Neural crest cell (in vitro differentiated cells): ENCODE results near the gene IGF2BP2. TPM values are rescaled to one million over a fixed set of nuclear protein-coding genes. Genes with fewer than 3 reads are reported as not detected.

Experiments
- DNase-seq: peaks from one replicate; pipeline ENCODE4 v3.0.0; 2021; ENCODE audit warnings: low read depth, mixed read lengths, low spot score
- H3K27ac Mint-ChIP-seq: one replicate; pipeline ENCODE4 v1.8.0; 2021; ENCODE audit warnings: mild to moderate bottlenecking, mixed read lengths; ENCODE audit not compliant: unreplicated experiment
- H3K27me3 Mint-ChIP-seq: 2 replicates; pipeline ENCODE4 v1.8.0; 2021; ENCODE audit warnings: low read depth, mild to moderate bottlenecking, mixed read lengths
- H3K36me3 Mint-ChIP-seq: 2 replicates; pipeline ENCODE4 v1.8.0; 2021; ENCODE audit warnings: low read depth, mild to moderate bottlenecking, mixed read lengths
- H3K4me1 Mint-ChIP-seq: 2 replicates; pipeline ENCODE4 v1.8.0; 2021; ENCODE audit warnings: mixed read lengths
- H3K4me3 Mint-ChIP-seq: one replicate; pipeline ENCODE4 v1.8.0; 2021; ENCODE audit warnings: mild to moderate bottlenecking, mixed read lengths
- H3K9me3 Mint-ChIP-seq: 2 replicates; pipeline ENCODE4 v1.8.0; 2021; ENCODE audit warnings: mixed read lengths
- CTCF ChIP-seq: fragments of 200-600 bp; sonication (generic); conservative IDR thresholded peaks from 2 replicates; pipeline ENCODE4 v1.5.0; 2021; ENCODE audit warnings: antibody characterized with exemption, mild to moderate bottlenecking
- total RNA-seq: library from RNA; stranded (reverse); gene quantifications from 2 replicates; pipeline ENCODE4 v1.2.1, GENCODE V29; 2021

The IGF2BP2 gene
- total RNA-seq, 1 donor from 2014 or later = 141 TPM

- TF ChIP-seq CTCF = no peak
These were observed 27.5 kb downstream of the IGF2BP2 start for GRCh38 chr3:185797108-185797881.

GRCh38 chr3:185796431-185797107, 28.3 kb downstream of the IGF2BP2 start:
- Mint-ChIP-seq H3K9me3 (peaks cover 6% of the 10 kb centered on the region), H3K4me3 (no peak overlapping the region), H3K4me1 (peaks cover 42% of the 10 kb centered on the region), H3K27me3 (no peaks in the 10 kb centered on the region), H3K27ac (peak overlapping the region; percentile 24), H3K36me3 (peaks cover 11% of the 10 kb centered on the region)
- no peak for DNase-seq
- no peak for TF ChIP-seq CTCF

More at GRCh38 chr3:185797108-185797881, 27.5 kb downstream of the IGF2BP2 start:
- H3K36me3 Mint-ChIP-seq = peaks cover 11% of the 10 kb centered on the region
- no peak overlapping the region for H3K4me3 Mint-ChIP-seq
- H3K27me3 Mint-ChIP-seq = no peaks in the 10 kb centered on the region
- peaks cover 8% of the 10 kb centered on the region for H3K9me3 Mint-ChIP-seq
- peaks cover 43% of the 10 kb centered on the region for H3K4me1 Mint-ChIP-seq
- H3K27ac Mint-ChIP-seq = peak overlapping the region; percentile 46
- DNase-seq = no peak

- H3K9me3 Mint-ChIP-seq = no peaks in the 10 kb centered on the region
- H3K4me3 Mint-ChIP-seq = no peak overlapping the region
- H3K4me1 Mint-ChIP-seq = peaks cover 48% of the 10 kb centered on the region
- DNase-seq = no peak
- H3K27ac Mint-ChIP-seq = no peak overlapping the region
- no peak for TF ChIP-seq CTCF
- no peaks in the 10 kb centered on the region for H3K27me3 Mint-ChIP-seq
- peaks cover 5% of the 10 kb centered on the region for H3K36me3 Mint-ChIP-seq
These were observed 31.5 kb downstream of the IGF2BP2 start for GRCh38 chr3:185793381-185793780.

- no peak overlapping the region for H3K27ac Mint-ChIP-seq
- DNase-seq = no peak
- H3K36me3 Mint-ChIP-seq = peaks cover 5% of the 10 kb centered on the region
- TF ChIP-seq CTCF = no peak
- peaks cover 47% of the 10 kb centered on the region for H3K4me1 Mint-ChIP-seq
- H3K27me3 Mint-ChIP-seq = no peaks in the 10 kb centered on the region
- no peak overlapping the region for H3K4me3 Mint-ChIP-seq
- no peaks in the 10 kb centered on the region for H3K9me3 Mint-ChIP-seq
These were observed 31.9 kb downstream of the IGF2BP2 start for GRCh38 chr3:185792955-185793354.

- no peak for DNase-seq
- Mint-ChIP-seq H3K4me3 (no peak overlapping the region), H3K4me1 (peaks cover 54% of the 10 kb centered on the region), H3K27me3 (no peaks in the 10 kb centered on the region), H3K9me3 (no peaks in the 10 kb centered on the region), H3K36me3 (no peaks in the 10 kb centered on the region), H3K27ac (no peak overlapping the region)
- TF ChIP-seq CTCF = no peak
These were observed 34.7 kb downstream of the IGF2BP2 start for GRCh38 chr3:185789891-185790830.
